ENCODE results near the gene SERP1. TPM values are rescaled to one million over a fixed set of nuclear protein-coding genes. Genes with fewer than 3 reads are reported as not detected.

Gene SERP1
- total RNA-seq, result 100 to 1,000 TPM; 161 to 166 (median 165) TPM

GRCh38 chr3:150546226-150547044 is at the start of gene SERP1, which contains the start of gene EIF2A:
TSS of gene SERP1 (minus strand) at chr3:150546496. CDS start at chr3:150546135, 361 bp downstream.
TSS of gene EIF2A (plus strand) at chr3:150546787. CDS start at chr3:150546803, 16 bp downstream.
- DNase-seq (peak; percentile 99), ATAC-seq (peak; percentile 91 to 92)
- Mint-ChIP-seq H3K4me1 (ENCODE audit: low read depth) (peaks cover 60% of the 10 kb centered on the region), H3K36me3 (ENCODE audit: insufficient read depth) (peaks cover 44% of the 10 kb centered on the region), H3K27me3 (ENCODE audit: low read depth) (no peaks in the 10 kb centered on the region), H3K9me3 (no peaks in the 10 kb centered on the region), H3K4me3 (peak within 1 kb of the TSS; percentile 96)

GRCh38 chr3:150594150-150594549 is 47.9 kb upstream of the SERP1 start:
- ATAC-seq (no peak), DNase-seq (no peak)
- H3K4me1 Mint-ChIP-seq (ENCODE audit: low read depth), result peaks cover 4% of the 10 kb centered on the region
- H3K9me3 Mint-ChIP-seq, result no peaks in the 10 kb centered on the region
- H3K4me3 Mint-ChIP-seq, result no peak overlapping the region
- no peaks in the 10 kb centered on the region for H3K27me3 Mint-ChIP-seq (ENCODE audit: low read depth)
- no peaks in the 10 kb centered on the region for H3K36me3 Mint-ChIP-seq (ENCODE audit: insufficient read depth)

- peaks cover 10% of the 10 kb centered on the region for H3K36me3 Mint-ChIP-seq (ENCODE audit: insufficient read depth)
- H3K27me3 Mint-ChIP-seq (ENCODE audit: low read depth), result no peaks in the 10 kb centered on the region
- H3K4me3 Mint-ChIP-seq, result no peak overlapping the region
- no peak for DNase-seq
- ATAC-seq, result peak; percentile 43 to 69
- no peaks in the 10 kb centered on the region for H3K9me3 Mint-ChIP-seq
- peaks cover 4% of the 10 kb centered on the region for H3K4me1 Mint-ChIP-seq (ENCODE audit: low read depth)
Measured at GRCh38 chr3:150589759-150590158, 43.5 kb upstream of the SERP1 start.

GRCh38 chr3:150588027-150588830 is 41.9 kb upstream of the SERP1 start:
- H3K27me3 Mint-ChIP-seq (ENCODE audit: low read depth), result no peaks in the 10 kb centered on the region
- peaks cover 4% of the 10 kb centered on the region for H3K4me1 Mint-ChIP-seq (ENCODE audit: low read depth)
- ATAC-seq (no peak), DNase-seq (no peak)
- H3K9me3 Mint-ChIP-seq, result no peaks in the 10 kb centered on the region
- H3K4me3 Mint-ChIP-seq, result no peak overlapping the region
- peaks cover 12% of the 10 kb centered on the region for H3K36me3 Mint-ChIP-seq (ENCODE audit: insufficient read depth)

- Mint-ChIP-seq H3K27me3 (ENCODE audit: low read depth) (no peaks in the 10 kb centered on the region), H3K4me1 (ENCODE audit: low read depth) (peaks cover 11% of the 10 kb centered on the region), H3K4me3 (no peak overlapping the region), H3K9me3 (no peaks in the 10 kb centered on the region), H3K36me3 (ENCODE audit: insufficient read depth) (peaks cover 28% of the 10 kb centered on the region)
- no peak for DNase-seq
- ATAC-seq, result peak; percentile 46 to 54
Measured at GRCh38 chr3:150583028-150583427, 36.7 kb upstream of the SERP1 start.

- DNase-seq, result no peak
- Mint-ChIP-seq H3K36me3 (ENCODE audit: insufficient read depth) (peaks cover 31% of the 10 kb centered on the region), H3K27me3 (ENCODE audit: low read depth) (no peaks in the 10 kb centered on the region), H3K4me3 (no peak overlapping the region), H3K9me3 (no peaks in the 10 kb centered on the region), H3K4me1 (ENCODE audit: low read depth) (peaks cover 14% of the 10 kb centered on the region)
- ATAC-seq, result no peak
Measured at GRCh38 chr3:150582620-150583019, 36.3 kb upstream of the SERP1 start.

GRCh38 chr3:150581174-150581573 is 34.9 kb upstream of the SERP1 start:
- Mint-ChIP-seq H3K4me1 (ENCODE audit: low read depth) (peaks cover 22% of the 10 kb centered on the region), H3K36me3 (ENCODE audit: insufficient read depth) (peaks cover 45% of the 10 kb centered on the region), H3K9me3 (no peaks in the 10 kb centered on the region), H3K4me3 (no peak overlapping the region), H3K27me3 (ENCODE audit: low read depth) (no peaks in the 10 kb centered on the region)
- DNase-seq, result no peak
- no peak for ATAC-seq

- Mint-ChIP-seq H3K4me3 (no peak overlapping the region), H3K9me3 (no peaks in the 10 kb centered on the region), H3K4me1 (ENCODE audit: low read depth) (peaks cover 30% of the 10 kb centered on the region), H3K27me3 (ENCODE audit: low read depth) (no peaks in the 10 kb centered on the region), H3K36me3 (ENCODE audit: insufficient read depth) (peaks cover 44% of the 10 kb centered on the region)
- DNase-seq (no peak), ATAC-seq (no peak)
Measured at GRCh38 chr3:150577855-150578254, 31.6 kb upstream of the SERP1 start.

- H3K36me3 Mint-ChIP-seq (ENCODE audit: insufficient read depth), result peaks cover 33% of the 10 kb centered on the region
- ATAC-seq (no peak), DNase-seq (no peak)
- H3K4me3 Mint-ChIP-seq, result no peak overlapping the region
- H3K4me1 Mint-ChIP-seq (ENCODE audit: low read depth), result no peaks in the 10 kb centered on the region
- no peaks in the 10 kb centered on the region for H3K9me3 Mint-ChIP-seq
- no peaks in the 10 kb centered on the region for H3K27me3 Mint-ChIP-seq (ENCODE audit: low read depth)
Measured at GRCh38 chr3:150567328-150567727, 21.0 kb upstream of the SERP1 start.

- Mint-ChIP-seq H3K4me1 (ENCODE audit: low read depth) (peaks cover 3% of the 10 kb centered on the region), H3K9me3 (no peaks in the 10 kb centered on the region), H3K4me3 (no peak overlapping the region), H3K27me3 (ENCODE audit: low read depth) (no peaks in the 10 kb centered on the region), H3K36me3 (ENCODE audit: insufficient read depth) (peaks cover 28% of the 10 kb centered on the region)
- ATAC-seq, result no peak
- DNase-seq, result no peak
Measured at GRCh38 chr3:150564243-150564642, 17.9 kb upstream of the SERP1 start.

GRCh38 chr3:150557725-150558124 is 11.4 kb upstream of the SERP1 start:
- H3K4me3 Mint-ChIP-seq, result no peak overlapping the region
- ATAC-seq, result no peak
- no peaks in the 10 kb centered on the region for H3K27me3 Mint-ChIP-seq (ENCODE audit: low read depth)
- DNase-seq, result no peak
- H3K9me3 Mint-ChIP-seq, result no peaks in the 10 kb centered on the region
- H3K36me3 Mint-ChIP-seq (ENCODE audit: insufficient read depth), result peaks cover 41% of the 10 kb centered on the region
- H3K4me1 Mint-ChIP-seq (ENCODE audit: low read depth), result peaks cover 25% of the 10 kb centered on the region

GRCh38 chr3:150556792-150557191 is 10.5 kb upstream of the SERP1 start:
- Mint-ChIP-seq H3K27me3 (ENCODE audit: low read depth) (no peaks in the 10 kb centered on the region), H3K4me1 (ENCODE audit: low read depth) (peaks cover 28% of the 10 kb centered on the region), H3K4me3 (no peak overlapping the region), H3K9me3 (no peaks in the 10 kb centered on the region), H3K36me3 (ENCODE audit: insufficient read depth) (peaks cover 47% of the 10 kb centered on the region)
- ATAC-seq, result no peak
- DNase-seq, result no peak

- H3K4me1 Mint-ChIP-seq (ENCODE audit: low read depth), result peaks cover 33% of the 10 kb centered on the region
- no peak for ATAC-seq
Measured at GRCh38 chr3:150555859-150556436, 9.7 kb upstream of the SERP1 start.

GRCh38 chr3:150547045-150547741 is 897 bp upstream of the SERP1 start:
- H3K9me3 Mint-ChIP-seq, result no peaks in the 10 kb centered on the region

More at GRCh38 chr3:150555859-150556436, 9.7 kb upstream of the SERP1 start:
- H3K9me3 Mint-ChIP-seq, result no peaks in the 10 kb centered on the region
- no peaks in the 10 kb centered on the region for H3K27me3 Mint-ChIP-seq (ENCODE audit: low read depth)
- H3K36me3 Mint-ChIP-seq (ENCODE audit: insufficient read depth), result peaks cover 49% of the 10 kb centered on the region
- no peak overlapping the region for H3K4me3 Mint-ChIP-seq
- DNase-seq, result no peak

More at GRCh38 chr3:150547045-150547741, 897 bp upstream of the SERP1 start:
- H3K4me1 Mint-ChIP-seq (ENCODE audit: low read depth), result peaks cover 53% of the 10 kb centered on the region
- DNase-seq, result no peak
- H3K27me3 Mint-ChIP-seq (ENCODE audit: low read depth), result no peaks in the 10 kb centered on the region
- H3K36me3 Mint-ChIP-seq (ENCODE audit: insufficient read depth), result peaks cover 40% of the 10 kb centered on the region
- no peak for ATAC-seq
- peak overlapping the region; percentile 96 for H3K4me3 Mint-ChIP-seq

Data from activated T-cell treated with anti-CD3 and anti-CD28 coated beads, Interleukin-2, amount 50 U/mL, for 4 hours (primary cell).